ENCODE results near the gene GRIA3. TPM values are rescaled to one million over a fixed set of nuclear protein-coding genes. Genes with fewer than 3 reads are reported as not detected.

GRIA3 gene
- total RNA-seq, 1 experiment from 2014 or later = 1.4 TPM

GRCh38 chrX:123140454-123140853 is 43.6 kb upstream of the GRIA3 start:
- DNase-seq = no peak
- Histone ChIP-seq H4K5ac (ENCODE audit: insufficient read length, low read depth, low read length) (no peak overlapping the region), H4K91ac (ENCODE audit: insufficient read length, low read depth, low read length) (no peak overlapping the region), H3K9ac (ENCODE audit: extremely low read depth, insufficient read length, low read length) (no peak overlapping the region), H3T11ph (ENCODE audit: low read length) (no peak overlapping the region), H3K56ac (ENCODE audit: insufficient read length, low read depth, low read length) (no peak overlapping the region), H3K79me2 (ENCODE audit: insufficient read depth, low read length) (no peaks in the 10 kb centered on the region), H3K18ac (ENCODE audit: insufficient read length, low read depth, low read length) (no peak overlapping the region), H2BK20ac (ENCODE audit: low read depth, low read length, poor library complexity, severe bottlenecking) (no peak overlapping the region), H2BK120ac (ENCODE audit: low read depth, low read length, poor library complexity, severe bottlenecking) (no peak overlapping the region), H2BK15ac (ENCODE audit: low read depth, low read length) (no peak overlapping the region), H2AFZ (ENCODE audit: low read length) (no peak overlapping the region), H2AK5ac (ENCODE audit: insufficient read length, low read length) (no peak overlapping the region), H2BK12ac (ENCODE audit: insufficient read length, low read depth, low read length) (no peak overlapping the region), H4K20me1 (ENCODE audit: control insufficient read depth, insufficient read depth, insufficient read length) (no peaks in the 10 kb centered on the region), H3K79me1 (ENCODE audit: insufficient read depth, low read depth, low read length, poor library complexity, severe bottlenecking) (no peaks in the 10 kb centered on the region), H3K27ac (ENCODE audit: insufficient read length, low read depth, low read length) (no peak overlapping the region), H3K4me2 (ENCODE audit: insufficient read depth, insufficient read length, low read length) (no peak overlapping the region), H3K9me3 (ENCODE audit: control insufficient read depth, low read depth, low read length) (no peaks in the 10 kb centered on the region), H3K14ac (ENCODE audit: insufficient read depth, low read length) (no peak overlapping the region), H3K4me1 (ENCODE audit: insufficient read depth, low read length) (no peaks in the 10 kb centered on the region), H3K27me3 (ENCODE audit: insufficient read depth, low read length) (no peaks in the 10 kb centered on the region), H4K8ac (replicated peaks; ENCODE audit: insufficient read length, low read depth, low read length) (no peak overlapping the region), H2BK5ac (ENCODE audit: insufficient read length, low read length) (no peak overlapping the region), H3K23me2 (ENCODE audit: insufficient read length, low read depth, low read length, poor library complexity, severe bottlenecking) (no peaks in the 10 kb centered on the region), H3K23ac (ENCODE audit: insufficient read length, low read depth, low read length) (no peak overlapping the region), H3K4ac (ENCODE audit: low read depth, low read length) (no peak overlapping the region)
- WGBS (ENCODE audit: extremely low coverage, insufficient read length, low lambda C conversion rate) = no CpG with 5 or more reads among the region's 5 CpGs
- H3K36me3 Mint-ChIP-seq (ENCODE audit: insufficient read depth in 1 of 3, low read depth in 3 of 3) = no peaks in the 10 kb centered on the region
- no peak for TF ChIP-seq CTCF (conservative IDR thresholded peaks at IDR 0.05)
- H3K4me3 Mint-ChIP-seq = no peak overlapping the region
- peaks cover 7% of the 10 kb centered on the region in 2 experiments; a peak in 2 of 4 replicates for H3K4me1 Mint-ChIP-seq
- H3K27me3 Mint-ChIP-seq (ENCODE audit: low read depth) = no peaks in the 10 kb centered on the region
- H3K9me3 Mint-ChIP-seq = peaks cover 3 to 45% of the 10 kb centered on the region in 2 experiments; a peak in 4 of 5 replicates
- no peak overlapping the region for H3K27ac Mint-ChIP-seq

Data from H9 (cell line).